Kidney epithelial cell (primary cell): Measurements from ENCODE around the gene PHLDB3. TPM values are rescaled to one million over a fixed set of nuclear protein-coding genes. Genes with fewer than 3 reads are reported as not detected.
A peak's percentile ranks its signal among the peaks of the same experiment; 100 is the strongest.

Experiments used
- DNase-seq: peaks from one replicate; pipeline ENCODE4 v3.0.0-alpha.2; 2010; ENCODE audit warnings: low read depth
- H3K27me3 ChIP-seq: 2 replicates; pipeline ENCODE4 v1.6.0; 2011; ENCODE audit warnings: low read length; ENCODE audit not compliant: control insufficient read depth, insufficient read depth
- H3K36me3 ChIP-seq: 2 replicates; pipeline ENCODE4 v1.5.1; 2011; ENCODE audit warnings: low read length; ENCODE audit not compliant: control insufficient read depth, insufficient read depth
- H3K4me3 ChIP-seq: 2 replicates; pipeline ENCODE4 v1.5.1; 2011; ENCODE audit warnings: low read depth, mild to moderate bottlenecking, control low read depth, low read length
- total RNA-seq: library from RNA; depleted of rRNA; stranded (reverse); fragments of >200 nt; gene quantifications from 2 replicates; pipeline ENCODE4 v1.2.3, GENCODE V29; 2015
- TF ChIP-seq, protein P1 (sequence below): IDR thresholded peaks from 2 replicates; pipeline ENCODE4 v1.5.1; 2011; ENCODE audit warnings: mild to moderate bottlenecking, moderate library complexity, low read length, control low read depth, inconsistent platforms; ENCODE audit not compliant: insufficient read depth, poor library complexity, severe bottlenecking

The PHLDB3 gene
- total RNA-seq, 1 donor from 2014 or later, result 15.8 TPM

- no peak for DNase-seq
- no peaks in the 10 kb centered on the region for H3K36me3 ChIP-seq
- H3K27me3 ChIP-seq, result no peaks in the 10 kb centered on the region
- TF ChIP-seq, protein P1, sequence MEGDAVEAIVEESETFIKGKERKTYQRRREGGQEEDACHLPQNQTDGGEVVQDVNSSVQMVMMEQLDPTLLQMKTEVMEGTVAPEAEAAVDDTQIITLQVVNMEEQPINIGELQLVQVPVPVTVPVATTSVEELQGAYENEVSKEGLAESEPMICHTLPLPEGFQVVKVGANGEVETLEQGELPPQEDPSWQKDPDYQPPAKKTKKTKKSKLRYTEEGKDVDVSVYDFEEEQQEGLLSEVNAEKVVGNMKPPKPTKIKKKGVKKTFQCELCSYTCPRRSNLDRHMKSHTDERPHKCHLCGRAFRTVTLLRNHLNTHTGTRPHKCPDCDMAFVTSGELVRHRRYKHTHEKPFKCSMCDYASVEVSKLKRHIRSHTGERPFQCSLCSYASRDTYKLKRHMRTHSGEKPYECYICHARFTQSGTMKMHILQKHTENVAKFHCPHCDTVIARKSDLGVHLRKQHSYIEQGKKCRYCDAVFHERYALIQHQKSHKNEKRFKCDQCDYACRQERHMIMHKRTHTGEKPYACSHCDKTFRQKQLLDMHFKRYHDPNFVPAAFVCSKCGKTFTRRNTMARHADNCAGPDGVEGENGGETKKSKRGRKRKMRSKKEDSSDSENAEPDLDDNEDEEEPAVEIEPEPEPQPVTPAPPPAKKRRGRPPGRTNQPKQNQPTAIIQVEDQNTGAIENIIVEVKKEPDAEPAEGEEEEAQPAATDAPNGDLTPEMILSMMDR, result no peak
- peak overlapping the region; percentile 92 for H3K4me3 ChIP-seq
These were observed 783 bp downstream of the PHLDB3 start for GRCh38 chr19:43503501-43504425.

DNA sequence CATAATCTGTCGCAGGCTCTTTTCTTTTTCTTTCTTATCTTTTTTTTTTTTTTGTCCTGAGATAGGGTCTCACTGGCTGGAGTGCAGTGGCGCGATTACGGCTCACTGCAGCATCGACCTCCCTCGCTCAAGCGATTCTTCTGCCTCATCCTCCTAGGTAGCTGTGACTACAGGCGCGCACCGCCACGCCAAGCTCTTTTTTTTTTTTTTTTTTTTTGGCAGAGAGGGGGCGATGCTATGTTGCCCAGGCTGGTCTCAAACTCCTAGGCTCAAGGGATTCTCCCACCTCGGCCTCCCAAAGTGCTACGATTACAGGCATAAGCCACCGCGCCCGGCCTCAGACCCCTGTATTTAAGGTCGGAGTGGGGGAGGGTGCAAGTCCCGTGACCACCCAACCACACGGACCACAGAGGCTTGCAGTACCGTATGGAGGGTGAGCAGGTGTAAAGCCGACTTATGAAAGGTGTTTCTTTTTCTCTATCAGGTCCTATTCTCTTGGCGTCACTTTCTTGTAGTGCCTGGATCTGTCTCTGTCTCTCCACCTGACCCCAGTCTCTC lies 2.0 kb downstream of the PHLDB3 start:
- no peaks in the 10 kb centered on the region for H3K27me3 ChIP-seq
- H3K4me3 ChIP-seq, result no peak overlapping the region
- DNase-seq, result no peak
- TF ChIP-seq, protein P1, result no peak
- H3K36me3 ChIP-seq, result no peaks in the 10 kb centered on the region

DNA sequence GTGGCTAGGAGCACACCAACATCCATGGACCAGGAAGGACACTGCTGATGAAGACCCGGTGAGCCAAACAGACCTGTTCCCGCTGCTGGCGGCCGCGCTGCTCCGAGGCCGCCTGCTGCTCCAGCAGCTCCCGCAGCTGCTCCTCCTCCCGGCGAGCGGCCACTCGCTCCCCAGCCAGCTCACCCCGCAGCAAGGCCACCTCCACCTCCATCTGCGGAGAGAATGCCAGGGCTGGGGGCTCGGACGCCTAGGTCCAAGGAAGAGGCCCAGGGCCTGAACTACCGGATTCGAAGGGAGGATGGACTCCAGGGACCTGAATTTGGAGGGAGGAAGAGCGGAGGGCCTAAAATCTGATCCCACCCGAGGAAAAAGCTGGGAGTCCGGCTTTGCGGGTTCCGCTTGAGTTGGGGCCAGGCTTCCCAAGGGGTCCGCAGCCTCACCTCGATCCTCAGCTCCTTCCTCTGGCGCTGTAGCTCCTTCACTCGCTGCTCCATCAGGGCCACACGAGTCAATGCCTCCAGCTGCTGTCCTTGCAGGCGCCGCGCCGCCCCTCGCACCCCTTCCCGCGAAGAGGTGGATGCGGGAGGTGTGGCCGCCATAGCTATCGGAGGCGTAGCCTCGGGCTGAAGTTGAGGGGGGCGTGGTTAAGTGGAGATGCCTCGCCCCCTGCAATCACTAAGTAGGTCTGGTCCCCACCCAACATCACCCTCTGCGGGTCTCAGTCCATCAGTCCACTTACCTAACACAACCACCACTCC lies 2.7 kb downstream of the PHLDB3 start:
- H3K4me3 ChIP-seq, result no peak overlapping the region
- no peaks in the 10 kb centered on the region for H3K36me3 ChIP-seq
- H3K27me3 ChIP-seq, result no peaks in the 10 kb centered on the region
- TF ChIP-seq, protein P1, result no peak
- no peak for DNase-seq

DNA sequence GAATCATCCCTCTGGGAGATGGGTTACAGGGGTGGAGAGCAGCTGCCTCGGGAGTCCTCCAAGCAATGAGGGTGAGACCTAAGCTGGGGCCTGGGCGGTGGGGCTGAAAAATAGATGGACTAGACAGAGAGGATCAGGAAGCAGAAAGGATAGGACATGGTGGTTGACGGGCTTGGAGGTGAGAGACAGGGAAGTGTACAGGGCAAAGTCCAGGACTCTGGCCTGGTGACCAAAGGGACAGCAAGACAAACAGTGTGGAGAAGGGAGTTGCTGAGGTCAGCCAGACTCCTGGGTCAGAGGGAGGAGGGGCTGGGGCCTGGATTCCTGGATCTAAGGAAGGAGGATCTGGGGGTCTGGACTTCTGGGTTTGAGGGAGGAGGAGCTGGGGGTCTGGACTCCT lies 5.5 kb downstream of the PHLDB3 start:
- Histone ChIP-seq H3K36me3 (no peaks in the 10 kb centered on the region), H3K4me3 (no peak overlapping the region), H3K27me3 (no peaks in the 10 kb centered on the region)
- DNase-seq, result no peak
- TF ChIP-seq, protein P1, result no peak

DNA sequence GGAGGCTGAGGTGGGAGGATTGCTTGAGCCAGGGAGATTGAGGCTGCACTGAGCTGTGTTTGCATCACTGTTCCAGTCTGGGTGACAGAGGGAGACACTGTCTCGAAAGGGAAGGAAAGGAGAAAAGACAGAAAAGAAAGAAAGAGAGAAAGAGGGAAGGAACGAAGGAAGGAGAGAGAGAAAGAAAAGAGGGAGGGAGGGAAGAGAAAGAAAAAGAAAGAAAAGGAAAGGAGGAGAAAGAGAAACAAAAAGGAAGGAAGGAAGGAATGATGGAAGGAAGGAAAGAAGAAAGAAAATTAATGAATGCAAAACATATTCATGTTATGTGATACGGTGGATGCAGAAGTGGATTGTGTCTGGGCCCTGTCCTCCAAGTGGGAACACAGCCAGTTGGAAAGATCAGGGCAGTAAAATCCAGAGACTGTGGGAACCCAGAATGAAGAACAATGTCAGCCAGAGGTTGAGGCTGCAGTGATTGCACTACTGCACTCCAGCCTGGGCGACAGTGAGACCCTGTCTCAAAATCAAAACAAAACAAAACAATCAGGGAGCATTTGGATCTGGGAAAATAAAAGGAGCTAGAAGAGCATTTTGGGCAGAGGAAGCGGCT lies 6.2 kb downstream of the PHLDB3 start:
- DNase-seq, result no peak
- H3K27me3 ChIP-seq, result no peaks in the 10 kb centered on the region
- TF ChIP-seq, protein P1, result no peak
- no peak overlapping the region for H3K4me3 ChIP-seq
- no peaks in the 10 kb centered on the region for H3K36me3 ChIP-seq
